ENCODE data around the gene ACRBP.

- TF ChIP-seq FOXM1 (IDR thresholded peaks at IDR 0.05; ENCODE audit: borderline replicate concordance) (no peak), BHLHE40 (IDR thresholded peaks at IDR 0.05; ENCODE audit: borderline replicate concordance) (no peak), L3MBTL2 (conservative IDR thresholded peaks at IDR 0.05) (no peak), FOXA1 (IDR thresholded peaks at IDR 0.05) (no peak), TARDBP (IDR thresholded peaks at IDR 0.05) (no peak), ARNT (IDR thresholded peaks at IDR 0.05) (no peak), NFRKB (IDR thresholded peaks at IDR 0.05) (no peak), SUZ12 (IDR thresholded peaks at IDR 0.05) (no peak), FOXK2 (IDR thresholded peaks at IDR 0.05) (no peak), SP1 (IDR thresholded peaks at IDR 0.05) (no peak), HDGF (IDR thresholded peaks at IDR 0.05; ENCODE audit: borderline replicate concordance) (no peak), PKNOX1 (IDR thresholded peaks at IDR 0.05) (no peak)
Measured at GRCh38 chr12:6692888-6693287, 45.7 kb upstream of the ACRBP start.

Data from HEK293T (cell line).